HL-60 (cell line): ENCODE data around the gene ADAMTS2.

Experiments
- DNase-seq, 2 experiments: peaks; one replicate each; pipeline ENCODE4 v3.0.0-alpha.2; 2010 to 2020; ENCODE audit warnings: low read depth in 1 of 2, low spot score in 1 of 2
- H3K27ac ChIP-seq: fragments of 250-450 bp; sonication (Bioruptor Pico); replicated peaks from 2 replicates; pipeline ENCODE4 v1.5.1; 2020; ENCODE audit warnings: mild to moderate bottlenecking, moderate library complexity
- H3K27me3 ChIP-seq: fragments of 250-450 bp; sonication (Bioruptor Pico); 2 replicates; pipeline ENCODE4 v1.5.1; 2021; ENCODE audit warnings: mild to moderate bottlenecking, moderate library complexity; ENCODE audit not compliant: insufficient read depth, poor library complexity, severe bottlenecking
- H3K4me3 ChIP-seq: replicated peaks from 2 replicates; pipeline ENCODE4 v1.5.1; 2011; ENCODE audit warnings: mild to moderate bottlenecking, control low read depth, low read length; ENCODE audit not compliant: insufficient read depth
- CTCF ChIP-seq: IDR thresholded peaks from one replicate; pipeline ENCODE4 v1.5.1; 2011; ENCODE audit warnings: low read length, control low read depth, inconsistent platforms; ENCODE audit not compliant: insufficient read depth
- GABPA ChIP-seq: IDR thresholded peaks from 2 replicates; pipeline ENCODE4 v1.6.1; 2012; ENCODE audit warnings: low read depth
- POLR2AphosphoS5 ChIP-seq: IDR thresholded peaks from 2 replicates; pipeline ENCODE4 v1.6.1; 2012; ENCODE audit warnings: low read depth
- SPI1 ChIP-seq: IDR thresholded peaks from 2 replicates; pipeline ENCODE4 v1.6.1; 2012; ENCODE audit warnings: low read depth, mild to moderate bottlenecking, borderline replicate concordance
- TF ChIP-seq, protein P1 (sequence below): IDR thresholded peaks from 2 replicates; pipeline ENCODE4 v1.6.1; 2012; ENCODE audit warnings: low read depth; ENCODE audit not compliant: insufficient replicate concordance

ADAMTS2 gene

DNA sequence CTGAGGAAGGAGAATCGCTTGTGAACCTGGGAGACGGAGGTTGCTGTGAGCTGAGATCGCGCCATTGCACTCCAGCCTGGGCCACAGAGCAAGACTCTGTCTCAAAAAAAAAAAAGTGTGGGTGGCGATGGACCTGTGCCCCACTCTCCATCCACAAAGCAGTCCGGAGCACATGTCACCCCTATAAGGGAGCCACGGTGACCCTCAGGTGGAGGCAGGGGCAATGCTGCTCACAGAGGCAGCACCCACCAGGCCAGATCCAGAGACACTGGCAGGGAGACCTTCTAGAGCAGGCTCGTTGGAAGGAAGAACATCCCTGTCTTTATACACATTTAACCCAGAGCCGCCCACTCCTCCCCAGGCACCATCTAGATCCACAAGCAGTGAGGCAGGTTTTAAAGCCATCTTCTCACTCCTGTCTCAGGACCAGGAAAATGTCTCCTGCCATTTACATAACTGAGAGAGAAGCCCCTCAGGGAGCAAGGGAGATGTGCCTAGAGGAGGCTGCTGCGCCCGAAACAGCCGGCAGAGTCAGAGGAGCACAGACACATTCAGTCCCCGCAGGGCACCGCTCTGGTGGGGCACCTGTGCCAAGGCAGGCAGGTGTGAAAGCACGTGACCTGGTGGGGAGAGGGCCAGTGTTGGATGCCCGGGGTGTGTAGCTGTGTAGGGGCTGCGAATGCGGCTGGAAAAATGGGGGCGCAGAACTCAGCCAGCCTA, 31.6 kb upstream of the ADAMTS2 start:
- TF ChIP-seq, protein P1, sequence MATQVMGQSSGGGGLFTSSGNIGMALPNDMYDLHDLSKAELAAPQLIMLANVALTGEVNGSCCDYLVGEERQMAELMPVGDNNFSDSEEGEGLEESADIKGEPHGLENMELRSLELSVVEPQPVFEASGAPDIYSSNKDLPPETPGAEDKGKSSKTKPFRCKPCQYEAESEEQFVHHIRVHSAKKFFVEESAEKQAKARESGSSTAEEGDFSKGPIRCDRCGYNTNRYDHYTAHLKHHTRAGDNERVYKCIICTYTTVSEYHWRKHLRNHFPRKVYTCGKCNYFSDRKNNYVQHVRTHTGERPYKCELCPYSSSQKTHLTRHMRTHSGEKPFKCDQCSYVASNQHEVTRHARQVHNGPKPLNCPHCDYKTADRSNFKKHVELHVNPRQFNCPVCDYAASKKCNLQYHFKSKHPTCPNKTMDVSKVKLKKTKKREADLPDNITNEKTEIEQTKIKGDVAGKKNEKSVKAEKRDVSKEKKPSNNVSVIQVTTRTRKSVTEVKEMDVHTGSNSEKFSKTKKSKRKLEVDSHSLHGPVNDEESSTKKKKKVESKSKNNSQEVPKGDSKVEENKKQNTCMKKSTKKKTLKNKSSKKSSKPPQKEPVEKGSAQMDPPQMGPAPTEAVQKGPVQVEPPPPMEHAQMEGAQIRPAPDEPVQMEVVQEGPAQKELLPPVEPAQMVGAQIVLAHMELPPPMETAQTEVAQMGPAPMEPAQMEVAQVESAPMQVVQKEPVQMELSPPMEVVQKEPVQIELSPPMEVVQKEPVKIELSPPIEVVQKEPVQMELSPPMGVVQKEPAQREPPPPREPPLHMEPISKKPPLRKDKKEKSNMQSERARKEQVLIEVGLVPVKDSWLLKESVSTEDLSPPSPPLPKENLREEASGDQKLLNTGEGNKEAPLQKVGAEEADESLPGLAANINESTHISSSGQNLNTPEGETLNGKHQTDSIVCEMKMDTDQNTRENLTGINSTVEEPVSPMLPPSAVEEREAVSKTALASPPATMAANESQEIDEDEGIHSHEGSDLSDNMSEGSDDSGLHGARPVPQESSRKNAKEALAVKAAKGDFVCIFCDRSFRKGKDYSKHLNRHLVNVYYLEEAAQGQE: no peak
- TF ChIP-seq GABPA (no peak), SPI1 (no peak), CTCF (no peak), POLR2AphosphoS5 (no peak)
- no peak overlapping the region for H3K4me3 ChIP-seq
- no peaks in the 10 kb centered on the region for H3K27me3 ChIP-seq
- DNase-seq: no peak
- no peak overlapping the region for H3K27ac ChIP-seq

DNA sequence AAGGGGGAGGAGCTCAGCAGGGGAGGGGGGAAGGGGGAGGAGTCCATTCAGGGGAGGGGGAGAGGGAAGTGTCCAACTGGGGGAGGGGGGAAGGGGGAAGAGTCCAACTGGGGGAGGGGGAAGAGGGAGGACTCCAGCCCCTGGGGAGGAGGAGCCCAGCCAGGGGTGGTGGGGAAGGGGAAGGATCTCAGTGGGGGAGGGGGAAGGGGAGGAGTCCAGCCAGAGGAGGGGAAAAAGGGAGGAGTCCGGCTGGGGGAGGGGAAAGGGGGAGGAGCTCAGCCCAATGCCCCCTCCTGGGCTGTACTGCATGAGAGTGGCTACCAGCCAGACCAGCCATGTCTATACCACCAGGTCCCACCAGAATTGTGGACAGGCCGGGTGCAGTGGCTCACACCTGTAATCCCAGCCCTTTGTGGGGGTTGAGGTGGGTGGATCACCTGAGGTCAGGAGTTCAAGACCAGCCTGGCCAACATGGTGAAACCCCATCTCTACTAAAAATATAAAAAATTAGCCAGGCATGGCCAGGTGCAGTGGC, 30.6 kb upstream of the ADAMTS2 start:
- DNase-seq: no peak
- Histone ChIP-seq H3K27ac (no peak overlapping the region), H3K27me3 (no peaks in the 10 kb centered on the region), H3K4me3 (no peak overlapping the region)
- TF ChIP-seq SPI1 (no peak), POLR2AphosphoS5 (no peak)

GRCh38 chr5:179375236-179375685, 30.0 kb upstream of the ADAMTS2 start:
- Histone ChIP-seq H3K4me3 (no peak overlapping the region), H3K27me3 (no peaks in the 10 kb centered on the region), H3K27ac (no peak overlapping the region)
- DNase-seq: no peak
- TF ChIP-seq, protein P1: no peak
- TF ChIP-seq CTCF: no peak
- TF ChIP-seq POLR2AphosphoS5: no peak
- no peak for TF ChIP-seq GABPA
- no peak for TF ChIP-seq SPI1

DNA sequence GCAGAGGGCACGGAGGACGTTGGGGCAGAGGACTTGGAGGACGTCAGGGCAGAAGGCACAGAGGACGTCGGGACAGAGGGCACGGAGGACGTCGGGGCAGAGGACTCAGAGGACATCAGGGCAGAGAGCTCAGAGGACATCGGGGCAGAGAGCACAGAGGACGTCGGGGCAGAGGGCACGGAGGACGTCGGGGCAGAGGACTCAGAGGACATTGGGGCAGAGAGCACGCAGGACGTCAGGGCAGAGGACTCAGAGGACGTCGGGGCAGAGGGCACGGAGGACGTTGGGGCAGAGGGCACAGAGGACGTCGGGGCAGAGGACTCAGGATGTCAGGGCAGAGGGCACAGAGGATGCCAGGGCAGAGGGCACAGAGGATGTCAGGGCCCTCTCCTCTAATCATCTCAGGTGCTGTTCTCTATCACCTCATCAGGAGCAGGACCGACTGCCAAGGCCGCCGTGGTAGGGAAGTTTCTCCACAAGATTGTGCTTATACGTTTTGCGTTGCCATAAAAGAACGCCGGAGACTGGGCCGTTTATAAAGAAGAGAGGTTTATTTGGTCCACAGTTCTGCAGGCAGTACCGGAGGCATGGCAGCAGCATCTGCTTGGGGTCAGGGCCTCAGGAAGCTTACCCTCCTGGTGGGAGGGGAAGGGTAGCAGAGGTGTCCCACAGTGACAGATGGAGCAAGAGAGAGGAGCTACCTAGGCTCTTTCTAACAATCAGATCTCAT, 29.4 kb upstream of the ADAMTS2 start:
- Histone ChIP-seq H3K27ac (no peak overlapping the region), H3K4me3 (no peak overlapping the region), H3K27me3 (no peaks in the 10 kb centered on the region)
- no peak for DNase-seq
- TF ChIP-seq, protein P1: no peak
- TF ChIP-seq GABPA (no peak), SPI1 (no peak), POLR2AphosphoS5 (no peak), CTCF (no peak)
